B cell (primary cell): Measurements from ENCODE around the gene LRRC36.

Experiments
- EZH2 ChIP-seq: IDR thresholded peaks from 2 replicates; pipeline ENCODE4 v1.6.1; 2012; ENCODE audit warnings: borderline replicate concordance, low read depth, mild to moderate bottlenecking, moderate library complexity, low read length; ENCODE audit not compliant: insufficient read depth, poor library complexity, severe bottlenecking
- TF ChIP-seq, protein P1 (sequence below): fragments of 200-600 bp; IDR thresholded peaks from one replicate; pipeline ENCODE4 v1.8.0; 2022; ENCODE audit warnings: antibody characterized with exemption, mild to moderate bottlenecking

DNA sequence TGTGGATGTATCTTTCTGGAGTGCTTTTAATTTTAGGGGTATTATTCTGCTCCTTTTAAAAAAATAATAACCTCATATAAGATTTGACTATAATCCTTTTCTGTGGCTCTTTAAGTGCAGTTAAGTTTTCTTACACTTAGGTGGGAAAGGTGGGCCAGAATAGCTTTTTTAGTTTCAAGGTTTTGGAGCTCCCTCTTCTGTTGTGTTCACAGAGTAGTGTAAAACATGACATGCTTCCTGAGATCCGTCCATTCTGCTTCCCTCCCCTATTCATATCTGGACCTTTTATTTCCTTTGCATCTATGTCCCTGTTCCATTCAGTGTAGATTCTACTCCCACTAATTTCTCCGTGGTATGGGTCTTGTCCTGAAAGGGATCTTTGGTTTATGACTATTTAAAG, 12.8 kb downstream of the LRRC36 start:
- TF ChIP-seq, protein P1, sequence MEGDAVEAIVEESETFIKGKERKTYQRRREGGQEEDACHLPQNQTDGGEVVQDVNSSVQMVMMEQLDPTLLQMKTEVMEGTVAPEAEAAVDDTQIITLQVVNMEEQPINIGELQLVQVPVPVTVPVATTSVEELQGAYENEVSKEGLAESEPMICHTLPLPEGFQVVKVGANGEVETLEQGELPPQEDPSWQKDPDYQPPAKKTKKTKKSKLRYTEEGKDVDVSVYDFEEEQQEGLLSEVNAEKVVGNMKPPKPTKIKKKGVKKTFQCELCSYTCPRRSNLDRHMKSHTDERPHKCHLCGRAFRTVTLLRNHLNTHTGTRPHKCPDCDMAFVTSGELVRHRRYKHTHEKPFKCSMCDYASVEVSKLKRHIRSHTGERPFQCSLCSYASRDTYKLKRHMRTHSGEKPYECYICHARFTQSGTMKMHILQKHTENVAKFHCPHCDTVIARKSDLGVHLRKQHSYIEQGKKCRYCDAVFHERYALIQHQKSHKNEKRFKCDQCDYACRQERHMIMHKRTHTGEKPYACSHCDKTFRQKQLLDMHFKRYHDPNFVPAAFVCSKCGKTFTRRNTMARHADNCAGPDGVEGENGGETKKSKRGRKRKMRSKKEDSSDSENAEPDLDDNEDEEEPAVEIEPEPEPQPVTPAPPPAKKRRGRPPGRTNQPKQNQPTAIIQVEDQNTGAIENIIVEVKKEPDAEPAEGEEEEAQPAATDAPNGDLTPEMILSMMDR = no peak
- no peak for TF ChIP-seq EZH2
